ENCODE data around the gene PAPSS1.

Gene PAPSS1

GRCh38 chr4:107647591-107647990 is 72.4 kb downstream of the PAPSS1 start:
- Histone ChIP-seq H3K4me2 (ENCODE audit: low read length) (no peak overlapping the region), H4K20me1 (ENCODE audit: control insufficient read depth, insufficient read depth, low read depth, low read length) (no peaks in the 10 kb centered on the region), H3K27ac (ENCODE audit: low read depth, low read length) (no peak overlapping the region), H3K9me2 (replicated peaks; ENCODE audit: control insufficient read depth, low read length) (no peaks in the 10 kb centered on the region), H3F3A (ENCODE audit: control insufficient read depth, insufficient read depth) (no peaks in the 10 kb centered on the region), H3K79me2 (ENCODE audit: control insufficient read depth, low read length) (no peaks in the 10 kb centered on the region), H3K36me3 (ENCODE audit: control insufficient read depth, low read length) (peaks cover 53% of the 10 kb centered on the region), H3K27me3 (ENCODE audit: control insufficient read depth, low read length) (no peaks in the 10 kb centered on the region), H3K4me3 (ENCODE audit: low read length) (no peak overlapping the region), H3K9me3 (ENCODE audit: control insufficient read depth, insufficient read depth, low read length) (peaks cover 8% of the 10 kb centered on the region), H3K4me1 (ENCODE audit: control insufficient read depth, low read length) (peaks cover 7% of the 10 kb centered on the region)
- no peak for TF ChIP-seq CTCF (IDR thresholded peaks at IDR 0.05; ENCODE audit: low read depth, low read length, poor library complexity, severe bottlenecking)

GRCh38 chr4:107645604-107646003 is 74.4 kb downstream of the PAPSS1 start:
- Histone ChIP-seq H3K4me2 (ENCODE audit: low read length) (no peak overlapping the region), H3K36me3 (ENCODE audit: control insufficient read depth, low read length) (peaks cover 36% of the 10 kb centered on the region), H3K27ac (ENCODE audit: low read depth, low read length) (no peak overlapping the region), H3K79me2 (ENCODE audit: control insufficient read depth, low read length) (no peaks in the 10 kb centered on the region), H3K9me3 (ENCODE audit: control insufficient read depth, insufficient read depth, low read length) (no peaks in the 10 kb centered on the region), H3F3A (ENCODE audit: control insufficient read depth, insufficient read depth) (no peaks in the 10 kb centered on the region), H4K20me1 (ENCODE audit: control insufficient read depth, insufficient read depth, low read depth, low read length) (no peaks in the 10 kb centered on the region), H3K4me3 (ENCODE audit: low read length) (no peak overlapping the region), H3K27me3 (ENCODE audit: control insufficient read depth, low read length) (no peaks in the 10 kb centered on the region), H3K4me1 (ENCODE audit: control insufficient read depth, low read length) (peaks cover 2% of the 10 kb centered on the region), H3K9me2 (replicated peaks; ENCODE audit: control insufficient read depth, low read length) (no peaks in the 10 kb centered on the region)
- TF ChIP-seq CTCF (IDR thresholded peaks at IDR 0.05; ENCODE audit: low read depth, low read length, poor library complexity, severe bottlenecking) (no peak), EZH2phosphoT487 (IDR thresholded peaks at IDR 0.05; ENCODE audit: borderline replicate concordance, low read length) (no peak)

DNA sequence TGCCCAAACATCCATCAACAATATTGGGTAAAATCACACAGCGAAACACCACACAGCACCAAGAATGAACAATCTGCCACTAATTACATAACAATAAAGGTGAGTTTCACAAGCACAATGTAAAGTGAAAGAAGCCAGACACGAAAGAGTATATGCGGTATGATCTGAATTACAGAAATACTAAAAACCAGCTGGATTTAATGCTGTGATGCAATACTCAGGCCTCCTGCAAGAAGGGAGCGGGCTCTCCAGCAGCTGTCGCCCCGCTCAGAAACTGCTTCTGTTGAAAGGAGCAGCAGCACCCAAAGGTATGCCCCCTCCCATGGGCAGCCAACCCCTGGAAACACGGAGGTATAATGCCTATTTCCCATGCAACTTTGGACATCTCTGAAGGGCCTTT is 77.0 kb downstream of the PAPSS1 start:
- TF ChIP-seq EZH2phosphoT487 (IDR thresholded peaks at IDR 0.05; ENCODE audit: borderline replicate concordance, low read length): no peak
- no peak for TF ChIP-seq CTCF (IDR thresholded peaks at IDR 0.05; ENCODE audit: low read depth, low read length, poor library complexity, severe bottlenecking)
- Histone ChIP-seq H3K27me3 (ENCODE audit: control insufficient read depth, low read length) (no peaks in the 10 kb centered on the region), H3K9me2 (replicated peaks; ENCODE audit: control insufficient read depth, low read length) (no peaks in the 10 kb centered on the region), H3K9me3 (ENCODE audit: control insufficient read depth, insufficient read depth, low read length) (no peaks in the 10 kb centered on the region), H3K27ac (ENCODE audit: low read depth, low read length) (no peak overlapping the region), H3K4me3 (ENCODE audit: low read length) (no peak overlapping the region), H3K4me2 (ENCODE audit: low read length) (no peak overlapping the region), H3F3A (ENCODE audit: control insufficient read depth, insufficient read depth) (no peaks in the 10 kb centered on the region), H3K79me2 (ENCODE audit: control insufficient read depth, low read length) (no peaks in the 10 kb centered on the region), H4K20me1 (ENCODE audit: control insufficient read depth, insufficient read depth, low read depth, low read length) (no peaks in the 10 kb centered on the region), H3K4me1 (ENCODE audit: control insufficient read depth, low read length) (no peaks in the 10 kb centered on the region), H3K36me3 (ENCODE audit: control insufficient read depth, low read length) (peaks cover 22% of the 10 kb centered on the region)

GRCh38 chr4:107640878-107641277 is 79.2 kb downstream of the PAPSS1 start:
- Histone ChIP-seq H3K4me1 (ENCODE audit: control insufficient read depth, low read length) (no peaks in the 10 kb centered on the region), H3K27me3 (ENCODE audit: control insufficient read depth, low read length) (no peaks in the 10 kb centered on the region), H3K4me3 (ENCODE audit: low read length) (no peak overlapping the region), H3K79me2 (ENCODE audit: control insufficient read depth, low read length) (no peaks in the 10 kb centered on the region), H3K27ac (ENCODE audit: low read depth, low read length) (no peak overlapping the region), H3K4me2 (ENCODE audit: low read length) (no peak overlapping the region), H4K20me1 (ENCODE audit: control insufficient read depth, insufficient read depth, low read depth, low read length) (no peaks in the 10 kb centered on the region), H3K9me3 (ENCODE audit: control insufficient read depth, insufficient read depth, low read length) (no peaks in the 10 kb centered on the region), H3K9me2 (replicated peaks; ENCODE audit: control insufficient read depth, low read length) (no peaks in the 10 kb centered on the region), H3F3A (ENCODE audit: control insufficient read depth, insufficient read depth) (no peaks in the 10 kb centered on the region), H3K36me3 (ENCODE audit: control insufficient read depth, low read length) (peaks cover 19% of the 10 kb centered on the region)
- TF ChIP-seq CTCF (IDR thresholded peaks at IDR 0.05; ENCODE audit: low read depth, low read length, poor library complexity, severe bottlenecking) (no peak), EZH2phosphoT487 (IDR thresholded peaks at IDR 0.05; ENCODE audit: borderline replicate concordance, low read length) (no peak)

Measured in DOHH2 (cell line).